A549 (cell line): ENCODE data around the gene NANS.

Experiments used
- BHLHE40 ChIP-seq: IDR thresholded peaks from 2 replicates; pipeline ENCODE4 v1.6.1; 2012; ENCODE audit warnings: low read depth, low read length, inconsistent platforms
- HDAC2 ChIP-seq: fragments of 200-600 bp; sonication (generic); IDR thresholded peaks from 2 replicates; pipeline ENCODE4 v1.6.1; 2016
- POLR2A ChIP-seq: IDR thresholded peaks from 2 replicates; pipeline ENCODE4 v1.6.1; 2012; ENCODE audit warnings: mild to moderate bottlenecking, low read length
- RAD21 ChIP-seq, 2 experiments: fragments of >200 bp in 1 of 2; sonication (Bioruptor Twin) in 1 of 2; formaldehyde crosslinking in 1 of 2; IDR thresholded peaks in 1 of 2; conservative IDR thresholded peaks in 1 of 2; 2 replicates in 1 of 2; 3 replicates in 1 of 2; pipeline ENCODE4 v1.6.1; 2012 to 2018; ENCODE audit warnings: inconsistent platforms in 1 of 2
- REST ChIP-seq: fragments of 200-600 bp; sonication (generic); IDR thresholded peaks from 2 replicates; pipeline ENCODE4 v1.6.1; 2016; ENCODE audit warnings: antibody characterized with exemption, mild to moderate bottlenecking, moderate library complexity
- TF ChIP-seq, protein P1 (sequence below): fragments of 250-450 bp; sonication (Bioruptor Pico); IDR thresholded peaks from 2 replicates; pipeline ENCODE4 v1.5.0; 2021; ENCODE audit warnings: mild to moderate bottlenecking, moderate library complexity, borderline replicate concordance
- TF ChIP-seq, protein P2 (sequence below): fragments of >200 bp; sonication (Bioruptor Twin); formaldehyde crosslinking; IDR thresholded peaks from 3 replicates; pipeline ENCODE4 v1.5.1; 2016

GRCh38 chr9:98083061-98083501 lies 26.5 kb downstream of the NANS start:
- TF ChIP-seq, protein P1, sequence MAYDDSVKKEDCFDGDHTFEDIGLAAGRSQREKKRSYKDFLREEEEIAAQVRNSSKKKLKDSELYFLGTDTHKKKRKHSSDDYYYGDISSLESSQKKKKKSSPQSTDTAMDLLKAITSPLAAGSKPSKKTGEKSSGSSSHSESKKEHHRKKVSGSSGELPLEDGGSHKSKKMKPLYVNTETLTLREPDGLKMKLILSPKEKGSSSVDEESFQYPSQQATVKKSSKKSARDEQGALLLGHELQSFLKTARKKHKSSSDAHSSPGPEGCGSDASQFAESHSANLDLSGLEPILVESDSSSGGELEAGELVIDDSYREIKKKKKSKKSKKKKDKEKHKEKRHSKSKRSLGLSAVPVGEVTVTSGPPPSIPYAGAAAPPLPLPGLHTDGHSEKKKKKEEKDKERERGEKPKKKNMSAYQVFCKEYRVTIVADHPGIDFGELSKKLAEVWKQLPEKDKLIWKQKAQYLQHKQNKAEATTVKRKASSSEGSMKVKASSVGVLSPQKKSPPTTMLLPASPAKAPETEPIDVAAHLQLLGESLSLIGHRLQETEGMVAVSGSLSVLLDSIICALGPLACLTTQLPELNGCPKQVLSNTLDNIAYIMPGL: no peak
- TF ChIP-seq, protein P2, sequence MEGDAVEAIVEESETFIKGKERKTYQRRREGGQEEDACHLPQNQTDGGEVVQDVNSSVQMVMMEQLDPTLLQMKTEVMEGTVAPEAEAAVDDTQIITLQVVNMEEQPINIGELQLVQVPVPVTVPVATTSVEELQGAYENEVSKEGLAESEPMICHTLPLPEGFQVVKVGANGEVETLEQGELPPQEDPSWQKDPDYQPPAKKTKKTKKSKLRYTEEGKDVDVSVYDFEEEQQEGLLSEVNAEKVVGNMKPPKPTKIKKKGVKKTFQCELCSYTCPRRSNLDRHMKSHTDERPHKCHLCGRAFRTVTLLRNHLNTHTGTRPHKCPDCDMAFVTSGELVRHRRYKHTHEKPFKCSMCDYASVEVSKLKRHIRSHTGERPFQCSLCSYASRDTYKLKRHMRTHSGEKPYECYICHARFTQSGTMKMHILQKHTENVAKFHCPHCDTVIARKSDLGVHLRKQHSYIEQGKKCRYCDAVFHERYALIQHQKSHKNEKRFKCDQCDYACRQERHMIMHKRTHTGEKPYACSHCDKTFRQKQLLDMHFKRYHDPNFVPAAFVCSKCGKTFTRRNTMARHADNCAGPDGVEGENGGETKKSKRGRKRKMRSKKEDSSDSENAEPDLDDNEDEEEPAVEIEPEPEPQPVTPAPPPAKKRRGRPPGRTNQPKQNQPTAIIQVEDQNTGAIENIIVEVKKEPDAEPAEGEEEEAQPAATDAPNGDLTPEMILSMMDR: no peak
- TF ChIP-seq POLR2A (no peak), HDAC2 (no peak), REST (no peak), RAD21 (conservative IDR thresholded peaks at IDR 0.05 in 1 of 2, IDR thresholded peaks at IDR 0.05 in 1 of 2) (no peak), BHLHE40 (no peak)
